HG03342 (cell line): ENCODE results near the gene PCED1B.

Experiments
- ATAC-seq: cut with Tn5 transposase; IDR thresholded peaks from one replicate; pipeline ENCODE4 v1.9.1; 2021; ENCODE audit warnings: mild to moderate bottlenecking, moderate library complexity; ENCODE audit not compliant: unreplicated experiment

Gene PCED1B

GRCh38 chr12:47067176-47067575 is 12.2 kb upstream of the PCED1B start:
- ATAC-seq, result no peak

DNA sequence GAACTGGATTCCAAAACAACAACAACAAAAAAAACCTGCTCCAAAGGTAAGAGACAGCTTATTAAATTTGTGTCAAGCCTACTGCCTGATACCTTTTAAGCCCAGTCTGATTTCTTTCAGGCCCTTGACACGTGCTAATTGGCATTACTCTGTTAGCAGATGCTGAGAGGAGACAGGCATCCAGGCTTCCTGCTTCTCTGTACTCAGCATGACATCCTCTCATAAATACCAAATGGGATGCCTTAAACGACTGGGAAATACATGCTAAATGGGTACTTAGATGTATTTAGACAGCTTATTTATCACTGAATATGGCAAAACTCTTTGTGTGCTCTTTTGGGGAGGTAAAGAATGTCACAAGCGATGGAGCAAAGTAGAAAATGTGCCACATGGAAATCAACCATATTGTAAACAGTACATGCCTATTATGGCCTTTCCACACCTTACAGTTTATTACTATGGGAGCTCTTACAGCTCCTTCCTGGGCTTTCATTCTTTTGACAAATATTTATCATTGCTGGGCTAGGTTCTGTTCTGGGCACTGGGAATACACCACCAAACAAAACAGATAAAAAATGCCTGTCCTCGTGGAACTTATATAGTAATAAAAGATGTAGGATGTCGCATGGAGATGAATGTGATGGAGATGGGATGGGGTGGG is 11.5 kb upstream of the PCED1B start:
- no peak for ATAC-seq

DNA sequence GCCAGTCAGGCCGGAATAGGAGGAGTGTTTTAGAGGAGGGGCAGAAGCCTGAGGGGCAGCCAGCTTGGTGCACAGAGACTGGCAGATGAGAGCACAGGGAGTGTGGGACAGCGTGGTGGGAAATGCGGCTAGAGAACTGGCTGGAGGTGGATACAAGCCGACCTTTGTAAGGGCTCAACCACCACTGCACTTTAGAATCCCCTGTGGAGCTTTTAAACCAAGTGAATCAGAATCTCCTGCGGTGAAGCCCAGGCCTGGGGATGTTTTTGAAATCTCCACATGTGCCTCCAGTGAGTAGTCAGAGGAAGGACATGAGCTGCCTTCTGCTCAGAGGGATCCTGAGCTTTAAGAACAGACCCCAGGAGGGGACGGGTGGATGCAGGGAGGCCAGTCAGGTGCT is 10.9 kb upstream of the PCED1B start:
- ATAC-seq, result no peak

DNA sequence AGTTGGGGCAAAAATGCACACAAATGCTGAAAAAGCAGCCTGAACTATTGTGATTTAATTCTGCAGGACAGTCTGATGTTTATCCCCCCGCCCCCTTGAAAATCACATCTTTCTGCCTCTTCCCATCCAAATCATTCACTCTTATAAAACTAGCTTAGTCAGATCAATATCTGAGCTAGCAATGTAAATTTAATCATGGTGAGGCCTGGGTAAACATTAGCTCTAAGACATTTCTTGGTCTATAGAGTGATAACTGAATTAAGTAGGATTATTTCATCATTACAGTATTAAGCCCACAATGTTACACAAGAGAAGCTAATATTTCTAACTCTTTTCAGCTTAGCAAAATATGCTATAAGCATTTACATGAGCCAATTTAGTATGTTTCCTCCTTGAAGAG is 9.1 kb upstream of the PCED1B start:
- no peak for ATAC-seq

DNA sequence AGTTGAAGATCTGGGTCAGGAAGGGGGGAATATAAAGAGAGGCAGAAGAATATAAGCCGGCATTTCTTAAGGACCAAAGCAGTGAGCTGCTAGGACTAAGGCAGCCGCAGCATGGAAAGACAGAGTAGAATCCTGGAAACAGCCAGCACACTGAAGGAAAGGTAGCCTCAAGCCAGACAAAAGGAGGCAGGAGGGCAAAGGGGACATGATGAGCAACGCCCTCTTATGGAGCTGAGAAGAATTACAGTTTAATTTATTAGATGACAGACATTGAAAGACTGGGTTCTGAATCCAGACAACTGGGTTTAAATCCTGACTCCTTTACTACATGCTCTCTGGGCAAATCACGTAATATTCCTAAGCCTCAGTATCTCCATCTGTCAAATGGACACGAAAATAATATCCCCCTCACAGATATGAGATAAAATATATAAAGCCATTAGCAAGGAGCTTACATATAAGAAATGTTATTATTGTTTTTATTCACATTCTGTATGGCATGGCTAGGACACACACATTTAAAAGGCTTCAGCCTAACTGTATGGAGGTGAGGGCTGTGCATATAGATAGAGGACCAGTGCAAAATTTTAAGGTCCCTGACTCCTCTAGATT is 8.1 kb upstream of the PCED1B start:
- ATAC-seq, result no peak

DNA sequence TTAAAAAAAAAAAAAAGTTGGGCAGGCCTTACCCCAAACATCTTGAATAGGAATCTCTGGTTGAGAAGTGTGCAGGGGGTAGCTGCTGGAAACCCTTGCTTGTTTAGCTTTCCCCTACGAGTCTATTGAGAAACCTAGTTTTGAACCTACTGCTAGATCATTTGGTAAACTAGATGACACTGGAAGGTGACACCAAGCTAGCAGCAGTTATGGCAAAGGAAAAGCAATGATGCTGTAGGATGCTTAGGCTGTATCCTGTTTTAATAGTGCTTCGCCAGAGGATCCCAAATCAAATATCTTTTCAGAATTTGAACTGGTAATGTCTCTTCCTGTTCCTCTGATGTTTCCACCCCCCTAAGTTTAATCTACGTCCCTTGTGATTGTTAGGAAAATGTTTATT is 5.5 kb upstream of the PCED1B start:
- no peak for ATAC-seq

- ATAC-seq, result no peak
Measured at GRCh38 chr12:47074757-47075156, 4.7 kb upstream of the PCED1B start.

GRCh38 chr12:47075192-47076084 is 4.0 kb upstream of the PCED1B start:
- no peak for ATAC-seq

DNA sequence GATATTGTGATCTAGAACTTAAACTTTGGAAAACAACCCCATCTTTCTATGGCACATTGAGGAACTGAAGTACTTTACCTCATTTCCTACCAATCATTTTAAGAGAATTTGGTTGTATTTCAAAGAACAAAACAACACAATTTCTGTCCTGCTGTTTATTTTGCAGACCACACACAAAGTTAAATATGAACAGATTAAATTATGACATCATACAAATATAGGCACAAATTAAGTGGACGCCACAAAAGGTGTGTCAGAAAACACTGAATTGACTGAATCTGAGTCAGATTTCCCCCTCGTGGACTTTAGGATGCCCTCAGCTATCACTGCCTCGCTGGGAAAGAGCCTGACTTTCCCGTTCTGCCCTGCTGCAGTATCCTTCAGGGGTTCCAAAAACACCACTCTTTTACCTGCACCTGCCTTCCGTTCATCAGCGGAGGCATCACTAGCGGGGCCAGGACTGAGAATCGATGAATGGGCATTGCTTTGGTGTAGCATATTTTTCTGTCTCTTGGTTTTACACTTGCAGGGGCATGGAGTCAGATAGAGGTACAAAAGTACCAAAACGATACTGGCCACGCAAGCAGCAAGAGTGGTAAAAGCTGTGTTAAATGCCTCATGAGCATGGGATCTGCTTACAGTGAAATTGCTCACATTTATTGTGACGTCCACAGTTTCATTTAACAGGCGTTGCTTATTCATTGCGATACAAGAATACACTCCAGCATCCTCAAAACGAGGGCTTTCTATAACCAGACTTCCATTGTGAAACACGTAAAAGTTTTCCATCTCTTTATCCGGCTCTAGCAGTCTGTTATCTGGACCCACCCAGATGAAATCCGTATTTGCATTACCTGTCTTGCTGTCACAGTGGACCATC is 2.0 kb upstream of the PCED1B start:
- no peak for ATAC-seq

GRCh38 chr12:47078086-47078395 is 1.4 kb upstream of the PCED1B start:
- no peak for ATAC-seq

DNA sequence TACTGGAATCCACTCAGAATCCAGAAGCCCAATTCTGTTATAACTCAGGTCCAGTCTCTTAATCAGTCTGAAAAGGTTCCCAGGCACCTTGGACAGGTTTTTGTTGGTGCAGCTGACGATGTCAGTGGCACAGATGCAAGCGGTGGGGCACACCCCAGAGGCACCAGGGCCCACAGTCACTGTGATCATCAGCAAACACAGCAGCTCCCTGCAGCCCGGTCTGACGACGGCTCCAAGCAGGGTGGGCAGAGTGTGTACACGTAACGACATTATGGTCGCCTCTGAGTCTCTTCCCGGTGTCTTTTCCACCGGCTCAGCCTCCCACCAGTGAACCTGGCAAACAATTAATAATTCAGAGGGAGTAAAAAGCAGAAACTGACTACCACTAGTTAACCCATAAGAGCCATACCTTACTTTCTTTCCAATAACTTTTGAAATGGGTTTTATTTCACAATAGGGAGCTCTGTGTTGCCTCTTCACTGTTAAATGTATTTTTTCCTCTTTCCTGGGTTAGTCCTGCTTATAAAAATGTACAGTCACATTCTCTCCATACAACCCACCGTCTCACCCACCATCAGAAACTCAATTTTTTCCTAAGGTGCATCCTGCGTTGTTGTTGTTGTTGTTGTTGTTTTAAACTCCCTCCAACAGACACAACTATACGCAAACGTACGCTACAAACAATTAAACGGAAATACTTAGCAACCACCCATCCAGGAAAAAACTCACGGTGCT is 521 bp upstream of the PCED1B start:
- ATAC-seq, result no peak

DNA sequence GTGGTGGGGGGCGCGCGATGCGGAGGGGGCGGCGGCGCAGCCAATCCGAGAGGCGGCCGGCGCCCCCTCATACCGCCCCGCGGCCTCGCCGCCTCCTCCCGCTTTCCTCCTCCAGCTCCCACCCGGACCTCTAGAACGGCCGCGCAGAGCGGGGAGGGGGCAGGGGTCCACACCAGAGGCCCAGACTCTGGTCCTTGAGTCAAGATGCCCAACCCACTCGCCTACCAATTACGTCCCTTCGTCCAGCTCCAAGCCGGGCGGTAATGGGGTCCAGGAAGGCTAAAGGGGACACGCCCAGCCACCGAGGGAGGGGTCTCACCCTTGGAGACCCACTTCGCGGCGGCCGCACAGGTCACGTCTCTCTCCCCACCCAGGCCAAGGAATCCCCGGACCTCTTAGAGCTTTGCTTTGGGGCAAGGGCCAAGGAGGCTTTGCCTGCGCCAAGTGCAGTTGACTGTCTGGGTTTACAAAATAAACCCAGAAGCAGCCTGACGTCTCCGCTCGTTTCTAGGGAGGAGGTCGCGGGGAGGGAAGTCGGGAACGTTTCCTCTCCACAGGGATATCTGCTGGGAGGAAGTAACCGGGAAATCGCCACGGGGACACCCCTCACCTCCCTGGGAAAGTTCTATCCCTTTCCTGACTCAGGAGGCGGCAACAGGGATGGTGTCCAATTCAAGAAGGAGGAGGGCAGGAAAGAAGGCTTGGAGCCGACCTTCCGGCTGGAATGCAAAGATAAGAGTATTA is 732 bp downstream of the PCED1B start:
- peak; percentile 37 for ATAC-seq

GRCh38 chr12:47080725-47081502 is 1.5 kb downstream of the PCED1B start:
- no peak for ATAC-seq

DNA sequence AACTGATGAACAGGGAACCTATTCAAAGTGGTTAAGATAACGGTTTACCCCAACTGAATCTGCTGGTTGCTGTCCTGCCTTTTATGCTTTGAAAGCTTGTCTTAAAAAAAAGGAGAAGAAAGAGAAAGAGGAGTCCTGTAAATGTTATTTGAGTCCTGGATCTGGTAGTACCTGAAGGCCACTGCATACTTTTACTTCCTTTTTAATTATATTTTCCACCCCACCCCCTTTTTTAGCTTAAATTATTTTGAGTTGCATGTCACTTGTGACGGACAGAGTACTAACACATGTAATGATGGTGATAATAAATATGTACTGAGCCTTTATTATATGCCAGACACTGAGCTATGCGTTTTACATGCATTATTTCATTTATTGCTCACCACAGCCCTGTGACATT is 2.9 kb downstream of the PCED1B start:
- no peak for ATAC-seq

DNA sequence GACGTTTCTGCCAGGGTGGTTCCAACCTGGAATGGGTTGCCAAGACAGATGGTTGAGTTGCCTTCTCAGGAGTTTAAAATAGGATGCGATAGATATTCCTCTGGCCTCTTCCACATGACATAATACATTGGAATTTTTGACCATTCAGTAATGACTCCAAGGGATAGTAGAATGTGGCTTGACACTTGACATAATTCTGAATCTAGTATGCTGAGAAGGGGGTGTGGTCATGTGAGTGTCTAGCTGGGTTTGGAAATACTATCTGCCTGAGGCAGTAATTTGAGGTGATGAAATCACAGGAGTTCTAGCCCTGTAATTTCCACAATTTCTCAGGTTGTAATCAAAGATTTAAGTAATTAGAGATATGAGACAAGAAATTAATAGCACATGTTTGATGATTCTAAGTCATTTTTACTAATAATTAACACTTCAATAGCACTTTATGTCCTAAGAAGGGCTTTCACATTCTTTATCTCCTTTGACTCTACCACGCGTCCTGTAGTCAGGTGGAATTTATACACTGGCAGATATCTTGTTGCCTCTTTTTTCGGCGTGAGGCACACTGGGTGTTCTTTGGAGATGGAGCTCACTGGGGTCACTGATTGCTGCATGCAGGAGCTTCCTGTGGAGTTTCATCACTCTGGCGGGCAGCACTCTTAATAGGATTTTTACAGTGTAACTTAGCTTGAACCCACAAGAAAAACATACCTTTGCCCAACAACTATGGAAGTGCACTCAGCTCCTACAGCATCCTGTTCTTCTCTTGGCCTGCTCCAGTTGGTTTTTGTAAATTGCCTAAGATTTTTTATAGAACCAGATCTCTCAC is 3.6 kb downstream of the PCED1B start:
- ATAC-seq, result no peak

DNA sequence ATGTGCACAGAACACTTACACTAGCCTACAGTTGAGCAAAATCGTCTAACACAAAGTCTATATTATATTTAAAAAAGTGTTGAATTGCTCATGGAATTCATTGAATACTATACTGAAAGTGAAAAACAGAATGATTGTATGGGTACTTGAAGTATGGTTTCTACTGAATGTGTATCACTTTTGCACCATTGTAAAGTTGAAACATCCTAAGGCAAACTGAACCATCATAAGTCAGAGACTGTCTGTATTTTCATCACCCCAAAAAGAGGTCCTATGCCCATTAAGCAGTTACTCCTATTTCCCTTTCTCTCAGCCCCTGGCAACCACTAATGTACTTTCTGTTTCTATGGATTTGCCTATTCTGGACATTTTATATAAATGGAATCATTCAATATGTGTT is 4.8 kb downstream of the PCED1B start:
- ATAC-seq, result no peak

DNA sequence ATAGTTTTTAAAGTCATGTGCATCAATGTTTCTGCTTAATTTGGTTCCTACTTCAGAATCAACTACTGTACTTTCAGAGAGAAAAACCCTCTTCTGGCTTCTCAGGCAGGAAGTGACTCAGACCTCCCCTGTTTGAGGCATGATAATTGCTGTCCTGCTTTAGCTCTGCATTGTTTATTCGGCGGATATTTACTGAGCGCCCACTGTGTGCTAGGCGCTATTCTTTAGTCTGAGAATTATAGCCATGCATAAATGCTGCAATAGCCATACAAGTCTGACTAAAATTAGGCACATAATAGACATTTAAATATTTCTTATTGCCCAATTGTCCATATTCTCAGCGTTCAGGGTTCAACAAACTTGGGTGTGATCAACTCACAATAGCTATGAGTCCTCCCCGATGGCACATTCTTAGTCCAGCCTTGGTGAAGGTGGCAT is 6.4 kb downstream of the PCED1B start:
- no peak for ATAC-seq

DNA sequence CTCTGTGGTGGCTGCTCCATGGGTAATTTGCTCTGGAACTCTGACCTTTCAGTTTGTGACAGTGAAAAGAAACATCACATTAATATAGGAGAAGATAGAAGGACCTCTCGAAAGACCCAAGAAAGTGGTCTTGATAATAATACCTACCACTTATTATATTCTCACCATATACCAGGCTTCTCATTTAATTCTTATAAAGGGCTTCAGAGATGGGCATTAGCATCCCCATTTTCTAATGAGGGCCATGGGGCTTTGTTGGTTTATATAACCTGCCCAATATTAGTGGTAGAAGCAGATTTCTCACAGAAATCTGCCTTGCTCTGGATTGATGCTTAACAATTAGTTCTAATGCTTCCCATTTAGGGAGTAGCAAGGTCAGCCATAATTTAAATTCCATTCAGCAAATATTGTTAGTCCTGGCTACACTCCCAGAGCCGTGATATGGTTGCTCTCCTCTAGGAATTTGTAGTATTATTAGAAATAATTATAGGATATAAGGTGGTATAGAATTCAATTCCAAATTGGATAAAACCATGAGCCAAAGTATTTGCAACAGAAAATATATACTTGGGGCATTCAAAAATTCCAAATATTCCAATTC is 7.8 kb downstream of the PCED1B start:
- ATAC-seq, result no peak
